ENCODE results near the gene TMTC1. TPM values are rescaled to one million over a fixed set of nuclear protein-coding genes. Genes with fewer than 3 reads are reported as not detected.

Gene TMTC1
- total RNA-seq, 1 donor from 2014 or later: not detected

DNA sequence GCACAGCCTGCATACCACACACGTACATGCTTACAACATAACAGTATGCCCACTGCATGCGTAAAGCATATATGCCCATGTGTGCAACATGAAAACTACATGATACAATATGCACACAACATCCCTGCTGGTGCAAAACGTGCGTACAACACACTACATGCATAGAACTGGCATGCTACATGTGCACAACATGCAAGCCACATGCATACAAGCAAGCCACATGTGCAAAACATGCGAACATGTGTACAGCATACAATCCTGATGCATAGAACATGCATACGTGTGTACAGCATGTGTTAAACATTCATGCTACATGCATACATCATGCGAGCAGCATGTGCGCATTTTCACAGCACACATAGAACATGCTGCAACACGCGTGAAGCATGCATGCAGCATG lies 8.4 kb upstream of the TMTC1 start:
- H3K36me3 Mint-ChIP-seq (ENCODE audit: low read depth): no peaks in the 10 kb centered on the region
- ChIA-PET POLR2A (no interaction called here), CTCF (no interaction called here)
- ATAC-seq (ENCODE audit: low read depth): no peak
- no peaks in the 10 kb centered on the region for H3K9me3 Mint-ChIP-seq
- no peak for DNase-seq
- no peaks in the 10 kb centered on the region for H3K27me3 Mint-ChIP-seq
- TF ChIP-seq, protein P1, sequence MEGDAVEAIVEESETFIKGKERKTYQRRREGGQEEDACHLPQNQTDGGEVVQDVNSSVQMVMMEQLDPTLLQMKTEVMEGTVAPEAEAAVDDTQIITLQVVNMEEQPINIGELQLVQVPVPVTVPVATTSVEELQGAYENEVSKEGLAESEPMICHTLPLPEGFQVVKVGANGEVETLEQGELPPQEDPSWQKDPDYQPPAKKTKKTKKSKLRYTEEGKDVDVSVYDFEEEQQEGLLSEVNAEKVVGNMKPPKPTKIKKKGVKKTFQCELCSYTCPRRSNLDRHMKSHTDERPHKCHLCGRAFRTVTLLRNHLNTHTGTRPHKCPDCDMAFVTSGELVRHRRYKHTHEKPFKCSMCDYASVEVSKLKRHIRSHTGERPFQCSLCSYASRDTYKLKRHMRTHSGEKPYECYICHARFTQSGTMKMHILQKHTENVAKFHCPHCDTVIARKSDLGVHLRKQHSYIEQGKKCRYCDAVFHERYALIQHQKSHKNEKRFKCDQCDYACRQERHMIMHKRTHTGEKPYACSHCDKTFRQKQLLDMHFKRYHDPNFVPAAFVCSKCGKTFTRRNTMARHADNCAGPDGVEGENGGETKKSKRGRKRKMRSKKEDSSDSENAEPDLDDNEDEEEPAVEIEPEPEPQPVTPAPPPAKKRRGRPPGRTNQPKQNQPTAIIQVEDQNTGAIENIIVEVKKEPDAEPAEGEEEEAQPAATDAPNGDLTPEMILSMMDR (IDR thresholded peaks at IDR 0.05): no peak
- H3K27ac Mint-ChIP-seq: no peak overlapping the region
- intact Hi-C loops (cut with micrococcal nuclease): no loop called here
- H3K4me3 Mint-ChIP-seq: no peak overlapping the region
- H3K4me1 Mint-ChIP-seq: no peaks in the 10 kb centered on the region

DNA sequence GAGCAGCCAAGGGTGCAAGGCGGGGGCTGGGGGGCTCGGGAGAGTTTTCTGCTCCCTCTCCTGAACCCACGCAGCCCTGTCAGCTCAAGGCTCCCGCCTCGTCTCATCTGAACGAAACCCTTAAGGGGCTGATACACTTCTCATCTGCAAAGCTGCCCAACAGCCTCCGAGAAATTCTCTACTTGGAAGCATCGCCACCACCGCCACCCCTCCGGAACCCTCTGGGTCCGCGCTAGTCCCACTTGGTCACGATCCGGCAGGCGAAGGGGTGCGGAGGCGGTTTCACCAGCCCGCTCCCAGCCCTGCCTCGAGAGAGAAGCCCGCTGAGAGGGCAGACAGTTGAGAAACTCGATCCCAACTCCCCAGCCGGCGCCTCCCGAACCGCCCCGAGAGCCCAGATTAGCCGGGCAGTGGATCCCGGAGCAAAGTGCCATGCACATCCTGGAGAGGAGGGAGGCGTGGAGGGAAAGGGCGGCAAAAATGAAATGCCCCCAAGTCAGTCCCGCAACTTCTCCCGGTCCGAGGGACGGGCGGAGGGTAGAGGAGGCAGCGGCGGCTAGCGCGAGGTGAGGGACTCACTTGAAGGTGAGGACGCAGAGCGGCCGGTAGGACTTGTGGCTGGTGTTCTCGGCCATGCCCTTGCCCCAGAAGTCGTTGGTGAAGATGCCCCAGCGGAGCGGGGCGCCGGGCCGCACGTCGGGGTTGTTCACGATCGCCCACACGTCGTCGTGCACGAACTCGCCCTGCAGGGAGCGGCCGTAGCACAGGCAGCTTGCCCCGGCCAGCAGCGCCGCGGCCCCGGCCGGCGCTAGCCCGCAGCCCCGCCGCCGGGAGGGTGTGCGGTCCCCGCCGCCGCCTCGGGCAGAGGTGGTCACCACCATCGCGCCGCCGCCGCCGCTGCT lies 620 bp downstream of the TMTC1 start:
- Mint-ChIP-seq H3K4me1 (peaks cover 3% of the 10 kb centered on the region), H3K27ac (no peak overlapping the region), H3K27me3 (peaks cover 27% of the 10 kb centered on the region), H3K9me3 (peaks cover 3% of the 10 kb centered on the region), H3K36me3 (ENCODE audit: low read depth) (no peaks in the 10 kb centered on the region), H3K4me3 (no peak overlapping the region)
- CTCF ChIA-PET: no interaction called here
- ATAC-seq (ENCODE audit: low read depth) (no peak), DNase-seq (no peak)
- intact Hi-C loops (cut with micrococcal nuclease): no loop called here
- POLR2A ChIA-PET: no interaction called here
- TF ChIP-seq, protein P1 (IDR thresholded peaks at IDR 0.05): no peak

DNA sequence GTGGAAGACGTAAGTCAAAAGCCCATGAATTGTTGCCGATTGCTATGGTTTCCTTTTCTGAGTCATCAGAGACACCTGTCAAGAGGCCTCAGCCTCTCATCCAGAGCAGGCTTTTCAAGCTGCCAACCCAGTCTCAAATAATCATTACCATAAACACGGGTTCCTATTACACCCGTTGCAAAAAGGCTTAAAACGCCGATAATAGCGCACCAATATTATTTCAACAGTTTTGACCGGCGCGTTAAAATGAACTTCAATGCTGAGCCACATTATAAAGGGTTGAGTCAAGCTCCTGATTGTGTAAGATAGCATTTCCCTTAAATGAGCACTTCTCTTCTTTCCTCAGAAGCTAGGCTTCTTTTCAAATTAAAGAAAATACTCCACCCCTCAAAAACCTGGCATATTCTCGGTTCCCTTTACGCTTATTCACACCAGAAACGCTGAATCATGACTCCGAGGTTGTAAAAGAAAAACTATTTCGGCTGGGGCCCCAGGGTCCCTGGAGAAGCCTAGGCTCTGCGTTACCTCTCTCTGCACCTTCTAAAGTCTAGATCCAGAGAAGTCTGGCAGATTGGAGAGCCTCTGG lies 1.4 kb downstream of the TMTC1 start:
- DNase-seq: no peak
- no peaks in the 10 kb centered on the region for H3K36me3 Mint-ChIP-seq (ENCODE audit: low read depth)
- ATAC-seq (ENCODE audit: low read depth): no peak
- H3K27ac Mint-ChIP-seq: no peak overlapping the region
- H3K4me3 Mint-ChIP-seq: no peak overlapping the region
- peaks cover 3% of the 10 kb centered on the region for H3K9me3 Mint-ChIP-seq
- peaks cover 3% of the 10 kb centered on the region for H3K4me1 Mint-ChIP-seq
- H3K27me3 Mint-ChIP-seq: peaks cover 27% of the 10 kb centered on the region
- CTCF ChIA-PET: no interaction called here
- TF ChIP-seq, protein P1 (IDR thresholded peaks at IDR 0.05): no peak
- POLR2A ChIA-PET: no interaction called here
- intact Hi-C loops (cut with micrococcal nuclease): no loop called here

DNA sequence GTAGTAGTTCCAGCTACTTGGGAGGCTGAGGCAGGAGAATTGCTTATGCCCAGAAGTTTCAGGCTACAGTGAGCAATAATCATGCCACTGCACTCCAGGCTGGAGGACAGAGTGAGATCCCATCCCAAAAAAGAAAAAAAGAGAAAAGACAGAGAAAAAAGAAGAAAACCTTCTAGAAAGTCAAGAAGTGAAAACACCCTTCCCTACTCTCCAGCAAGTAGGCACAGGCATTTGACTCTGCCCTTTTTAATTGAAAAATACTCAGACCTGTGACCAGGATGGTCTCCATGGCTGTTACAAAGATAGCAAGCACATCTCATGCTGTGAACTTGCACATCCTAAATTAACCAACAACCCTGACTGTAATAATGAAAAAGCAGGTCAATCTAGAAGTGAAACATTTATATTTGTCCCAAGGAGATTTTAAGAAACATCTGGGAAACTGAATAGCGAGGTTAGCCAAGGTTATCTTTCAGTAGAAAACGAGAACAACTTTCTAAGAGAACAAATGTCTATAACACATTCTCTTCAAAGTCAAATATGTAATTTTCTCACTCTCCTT lies 2.0 kb downstream of the TMTC1 start:
- Mint-ChIP-seq H3K4me3 (no peak overlapping the region), H3K4me1 (peaks cover 3% of the 10 kb centered on the region), H3K36me3 (ENCODE audit: low read depth) (no peaks in the 10 kb centered on the region), H3K27me3 (peaks cover 27% of the 10 kb centered on the region), H3K9me3 (peaks cover 3% of the 10 kb centered on the region), H3K27ac (no peak overlapping the region)
- ATAC-seq (ENCODE audit: low read depth) (no peak), DNase-seq (no peak)
- ChIA-PET CTCF (no interaction called here), POLR2A (no interaction called here)
- intact Hi-C loops (cut with micrococcal nuclease): no loop called here
- TF ChIP-seq, protein P1 (IDR thresholded peaks at IDR 0.05): no peak

DNA sequence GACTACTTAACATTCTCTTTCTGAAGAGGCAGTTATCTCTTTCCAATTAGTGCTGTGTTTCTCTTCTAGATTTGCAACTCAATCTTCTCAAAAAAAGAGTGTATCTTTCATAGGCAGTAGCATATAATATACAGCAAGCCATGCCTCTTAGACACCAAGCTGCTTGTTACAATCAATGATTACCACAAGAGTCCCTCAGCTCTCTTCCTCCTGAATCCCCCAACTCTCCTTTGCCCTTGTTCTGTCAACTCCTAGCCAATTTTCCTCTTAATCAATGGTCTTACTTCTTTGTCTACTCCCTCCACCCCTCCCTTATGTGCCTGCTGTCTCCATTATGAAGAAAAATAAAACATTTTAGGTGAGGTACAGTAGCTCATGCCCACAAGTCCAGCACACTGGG lies 2.6 kb downstream of the TMTC1 start:
- no peak overlapping the region for H3K4me3 Mint-ChIP-seq
- ChIA-PET CTCF (no interaction called here), POLR2A (no interaction called here)
- ATAC-seq (ENCODE audit: low read depth) (no peak), DNase-seq (no peak)
- TF ChIP-seq, protein P1 (IDR thresholded peaks at IDR 0.05): no peak
- H3K27ac Mint-ChIP-seq: no peak overlapping the region
- intact Hi-C loops (cut with micrococcal nuclease): no loop called here
- H3K27me3 Mint-ChIP-seq: peaks cover 27% of the 10 kb centered on the region
- peaks cover 3% of the 10 kb centered on the region for H3K9me3 Mint-ChIP-seq
- peaks cover 3% of the 10 kb centered on the region for H3K4me1 Mint-ChIP-seq
- no peaks in the 10 kb centered on the region for H3K36me3 Mint-ChIP-seq (ENCODE audit: low read depth)
